Nephron (organoid): ENCODE results near the gene SNRPD1.
"Not testable (repeated sequence)": the region's sequence is repeated elsewhere in the genome, so short reads cannot be mapped to it uniquely, and the experiment has no call there.

Experiments
- H3K27ac Mint-ChIP-seq, 3 experiments: 2 replicates each; pipeline ENCODE4 v1.8.0; 2020; ENCODE audit warnings: mixed read lengths in 3 of 3, mild to moderate bottlenecking in 2 of 3, moderate library complexity in 1 of 3
- H3K27me3 Mint-ChIP-seq: 2 replicates; pipeline ENCODE4 v1.8.0; 2021; ENCODE audit warnings: low read depth, mild to moderate bottlenecking, moderate library complexity, mixed read lengths
- H3K36me3 Mint-ChIP-seq: 2 replicates; pipeline ENCODE4 v1.8.0; 2020; ENCODE audit warnings: low read depth, mixed read lengths
- H3K4me1 Mint-ChIP-seq: 2 replicates; pipeline ENCODE4 v1.8.0; 2020; ENCODE audit warnings: mixed read lengths
- H3K4me3 Mint-ChIP-seq, 3 experiments: 2 replicates each; pipeline ENCODE4 v1.8.0; 2020; ENCODE audit warnings: mild to moderate bottlenecking in 3 of 3, mixed read lengths in 3 of 3, moderate library complexity in 2 of 3
- H3K9me3 Mint-ChIP-seq: 2 replicates; pipeline ENCODE4 v1.8.0; 2020; ENCODE audit warnings: mixed read lengths
- TF ChIP-seq, protein P1 (sequence below), 3 experiments: fragments of 200-600 bp; sonication (generic); IDR thresholded peaks; one replicate each; pipeline ENCODE4 v1.5.0; 2021; ENCODE audit warnings: antibody characterized with exemption in 3 of 3; ENCODE audit not compliant: unreplicated experiment in 3 of 3

SNRPD1 gene

GRCh38 chr18:21664069-21664468 lies 52.0 kb downstream of the SNRPD1 start:
- Mint-ChIP-seq H3K27me3 (no peaks in the 10 kb centered on the region), H3K27ac (no peak overlapping the region), H3K36me3 (no peaks in the 10 kb centered on the region), H3K4me1 (no peaks in the 10 kb centered on the region), H3K4me3 (no peak overlapping the region), H3K9me3 (no peaks in the 10 kb centered on the region)
- TF ChIP-seq, protein P1, sequence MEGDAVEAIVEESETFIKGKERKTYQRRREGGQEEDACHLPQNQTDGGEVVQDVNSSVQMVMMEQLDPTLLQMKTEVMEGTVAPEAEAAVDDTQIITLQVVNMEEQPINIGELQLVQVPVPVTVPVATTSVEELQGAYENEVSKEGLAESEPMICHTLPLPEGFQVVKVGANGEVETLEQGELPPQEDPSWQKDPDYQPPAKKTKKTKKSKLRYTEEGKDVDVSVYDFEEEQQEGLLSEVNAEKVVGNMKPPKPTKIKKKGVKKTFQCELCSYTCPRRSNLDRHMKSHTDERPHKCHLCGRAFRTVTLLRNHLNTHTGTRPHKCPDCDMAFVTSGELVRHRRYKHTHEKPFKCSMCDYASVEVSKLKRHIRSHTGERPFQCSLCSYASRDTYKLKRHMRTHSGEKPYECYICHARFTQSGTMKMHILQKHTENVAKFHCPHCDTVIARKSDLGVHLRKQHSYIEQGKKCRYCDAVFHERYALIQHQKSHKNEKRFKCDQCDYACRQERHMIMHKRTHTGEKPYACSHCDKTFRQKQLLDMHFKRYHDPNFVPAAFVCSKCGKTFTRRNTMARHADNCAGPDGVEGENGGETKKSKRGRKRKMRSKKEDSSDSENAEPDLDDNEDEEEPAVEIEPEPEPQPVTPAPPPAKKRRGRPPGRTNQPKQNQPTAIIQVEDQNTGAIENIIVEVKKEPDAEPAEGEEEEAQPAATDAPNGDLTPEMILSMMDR (IDR thresholded peaks at IDR 0.05; ENCODE audit: unreplicated experiment in 3 of 3): no peak

DNA sequence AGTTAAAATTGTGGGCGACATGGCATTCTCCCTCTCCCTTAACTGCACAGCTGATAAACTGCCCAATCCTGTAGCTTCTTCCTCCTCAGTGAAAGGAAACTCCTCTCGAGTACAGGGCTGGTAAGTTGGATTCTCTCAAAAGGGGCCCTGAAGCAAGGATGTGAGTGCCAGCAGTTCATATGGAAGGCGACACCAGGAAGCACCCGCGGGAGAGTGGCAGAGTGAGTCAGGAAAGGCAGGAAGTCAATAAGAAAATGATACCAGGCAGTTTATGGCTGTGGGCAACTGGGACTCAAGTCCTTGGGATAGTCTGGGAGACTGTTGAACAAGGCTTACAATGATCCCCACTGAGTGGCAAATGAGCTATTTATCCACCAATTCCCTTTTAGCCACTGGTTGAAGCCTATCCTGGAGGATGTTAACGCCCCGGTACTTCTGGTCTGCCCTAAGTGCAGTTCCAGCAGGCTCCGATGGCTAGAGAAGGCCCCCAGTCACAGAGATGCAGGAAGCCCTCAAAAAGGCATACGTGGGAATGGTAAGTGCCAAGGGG lies 57.7 kb downstream of the SNRPD1 start:
- no peak overlapping the region for H3K4me3 Mint-ChIP-seq
- H3K27me3 Mint-ChIP-seq: no peaks in the 10 kb centered on the region
- no peaks in the 10 kb centered on the region for H3K4me1 Mint-ChIP-seq
- H3K36me3 Mint-ChIP-seq: no peaks in the 10 kb centered on the region
- TF ChIP-seq, protein P1 (IDR thresholded peaks at IDR 0.05; ENCODE audit: unreplicated experiment in 3 of 3): no peak
- no peaks in the 10 kb centered on the region for H3K9me3 Mint-ChIP-seq
- H3K27ac Mint-ChIP-seq: no peak overlapping the region

- H3K27me3 Mint-ChIP-seq: no peaks in the 10 kb centered on the region
- no peaks in the 10 kb centered on the region for H3K9me3 Mint-ChIP-seq
- TF ChIP-seq, protein P1 (IDR thresholded peaks at IDR 0.05; ENCODE audit: unreplicated experiment in 3 of 3): no peak
These were observed 60.6 kb downstream of the SNRPD1 start for GRCh38 chr18:21672521-21673267.

DNA sequence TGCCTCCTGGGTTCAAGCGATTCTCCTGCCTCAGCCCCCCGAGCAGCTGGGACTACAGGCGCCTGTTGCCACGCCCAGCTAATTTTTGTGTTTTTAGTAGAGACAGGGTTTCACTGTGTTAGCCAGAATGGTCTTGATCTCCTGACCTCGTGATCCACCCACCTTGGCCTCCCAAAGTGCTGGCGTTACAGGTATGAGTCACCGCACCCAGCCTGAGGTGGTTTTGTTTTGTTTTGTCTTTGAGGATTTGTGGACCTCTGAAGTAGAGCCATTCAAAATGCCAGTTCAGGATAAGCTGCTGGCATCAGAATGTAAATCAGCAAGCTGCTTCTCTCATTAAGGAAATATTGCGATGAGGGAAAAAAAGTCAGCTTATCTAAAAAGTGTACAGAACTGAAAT lies 63.2 kb downstream of the SNRPD1 start:
- not testable (repeated sequence) for H3K27ac Mint-ChIP-seq, H3K4me3 Mint-ChIP-seq, H3K36me3 Mint-ChIP-seq, H3K9me3 Mint-ChIP-seq, H3K27me3 Mint-ChIP-seq, H3K4me1 Mint-ChIP-seq

More at GRCh38 chr18:21672521-21673267, 60.6 kb downstream of the SNRPD1 start:
- Mint-ChIP-seq H3K27ac (no peak overlapping the region), H3K4me1 (no peaks in the 10 kb centered on the region), H3K4me3 (no peak overlapping the region), H3K36me3 (no peaks in the 10 kb centered on the region)

GRCh38 chr18:21678859-21679258 lies 66.7 kb downstream of the SNRPD1 start:
- Mint-ChIP-seq H3K4me3 (no peak overlapping the region), H3K27ac (no peak overlapping the region), H3K9me3 (no peaks in the 10 kb centered on the region), H3K36me3 (no peaks in the 10 kb centered on the region), H3K27me3 (no peaks in the 10 kb centered on the region), H3K4me1 (no peaks in the 10 kb centered on the region)
- TF ChIP-seq, protein P1 (IDR thresholded peaks at IDR 0.05; ENCODE audit: unreplicated experiment in 3 of 3): no peak

- TF ChIP-seq, protein P1 (IDR thresholded peaks at IDR 0.05; ENCODE audit: unreplicated experiment in 3 of 3): no peak
- Mint-ChIP-seq H3K27ac (no peak overlapping the region), H3K36me3 (no peaks in the 10 kb centered on the region), H3K27me3 (no peaks in the 10 kb centered on the region), H3K9me3 (no peaks in the 10 kb centered on the region), H3K4me1 (no peaks in the 10 kb centered on the region), H3K4me3 (no peak overlapping the region)
These were observed 68.0 kb downstream of the SNRPD1 start for GRCh38 chr18:21680161-21680560.
